ACC112 (cell line): ENCODE data around the gene CCDC159.

Source experiments
- H2AFZ ChIP-seq: fragments of 200-600 bp; sonication (generic); one replicate; pipeline ENCODE4 v1.6.0; 2017; ENCODE audit warnings: antibody characterized with exemption, low read length; ENCODE audit not compliant: unreplicated experiment
- H3K27ac ChIP-seq: fragments of 200-600 bp; sonication (generic); 2 replicates; pipeline ENCODE4 v1.5.1; 2014; ENCODE audit warnings: low read depth, mild to moderate bottlenecking, antibody characterized with exemption, low read length, moderate library complexity
- H3K27me3 ChIP-seq: fragments of 200-600 bp; sonication (generic); 2 replicates; pipeline ENCODE4 v1.6.1; 2014; ENCODE audit warnings: mild to moderate bottlenecking, antibody characterized with exemption, low read length, moderate library complexity, mixed read lengths; ENCODE audit not compliant: insufficient read depth
- H3K36me3 ChIP-seq: fragments of 200-600 bp; sonication (generic); 2 replicates; pipeline ENCODE4 v1.6.1; 2016; ENCODE audit warnings: mild to moderate bottlenecking, antibody characterized with exemption, low read length, moderate library complexity, mixed read lengths; ENCODE audit not compliant: insufficient read depth
- H3K4me1 ChIP-seq: fragments of 200-600 bp; sonication (generic); one replicate; pipeline ENCODE4 v1.6.1; 2016; ENCODE audit warnings: low read length, mixed read lengths; ENCODE audit not compliant: insufficient read depth, unreplicated experiment, control insufficient read depth
- H3K4me3 ChIP-seq: fragments of 200-600 bp; sonication (generic); 2 replicates; pipeline ENCODE4 v1.5.1; 2014; ENCODE audit warnings: mild to moderate bottlenecking, low read depth, low read length
- H3K79me2 ChIP-seq: fragments of 200-600 bp; sonication (generic); one replicate; pipeline ENCODE4 v1.6.0; 2016; ENCODE audit warnings: low read length; ENCODE audit not compliant: control insufficient read depth, unreplicated experiment, insufficient read depth

CCDC159 gene

DNA sequence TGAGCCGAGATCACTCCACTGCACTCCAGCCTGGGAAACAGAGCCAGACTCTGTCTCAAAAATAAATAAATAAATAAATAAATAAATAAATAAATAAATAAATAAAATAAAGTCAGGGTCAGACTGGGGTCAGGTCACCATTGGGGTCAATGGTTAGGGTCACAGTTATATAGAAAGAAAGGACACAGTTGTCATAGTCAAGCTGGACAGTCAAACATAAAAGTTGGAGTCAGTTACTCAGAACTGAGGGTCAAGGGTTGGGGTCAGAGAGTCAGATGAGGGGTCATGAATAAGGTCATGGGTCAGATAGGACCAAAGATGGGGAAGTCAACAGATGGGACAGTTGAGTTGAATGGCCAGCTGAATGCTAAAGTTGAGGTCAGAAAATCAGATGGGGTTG is 54.5 kb downstream of the CCDC159 start:
- Histone ChIP-seq H2AFZ (no peak overlapping the region), H3K27ac (no peak overlapping the region), H3K4me3 (no peak overlapping the region), H3K4me1 (no peaks in the 10 kb centered on the region), H3K36me3 (no peaks in the 10 kb centered on the region), H3K27me3 (no peaks in the 10 kb centered on the region), H3K79me2 (no peaks in the 10 kb centered on the region)

DNA sequence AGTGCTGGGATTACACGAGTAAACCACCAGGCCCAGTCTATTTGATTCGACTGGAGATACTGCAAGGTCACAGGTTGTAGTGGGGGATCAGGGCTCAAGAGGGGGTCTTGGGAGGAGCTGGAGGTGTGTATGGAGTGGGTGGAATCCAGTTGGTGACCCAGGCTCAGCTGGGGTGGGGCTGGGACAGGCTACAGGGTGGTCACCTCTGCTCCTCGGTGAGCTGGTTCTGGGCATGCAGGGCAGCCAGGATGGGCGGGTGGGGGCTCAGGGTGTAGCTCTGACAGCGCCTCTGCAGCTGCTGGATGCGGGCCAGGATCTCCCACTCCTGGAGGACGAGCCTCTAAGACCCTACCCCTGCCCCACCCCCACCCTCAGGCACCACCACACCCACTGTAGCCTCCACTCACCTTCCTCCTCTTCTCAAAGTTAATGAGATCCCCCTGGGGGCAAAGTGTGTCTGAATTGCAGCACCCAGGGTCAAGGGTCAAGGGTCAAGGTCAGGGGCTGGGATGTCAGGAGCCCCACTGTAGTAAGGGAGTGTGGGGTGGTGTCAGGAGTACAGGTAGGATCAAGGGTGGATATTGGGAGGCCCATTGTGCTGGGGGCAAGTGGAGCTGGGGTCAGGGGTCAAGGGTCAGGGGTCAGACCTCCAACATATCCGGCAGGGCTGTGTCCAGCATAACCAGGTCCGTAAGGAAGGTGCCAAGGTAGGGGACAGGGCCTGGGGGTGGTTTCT is 55.7 kb downstream of the CCDC159 start:
- no peak overlapping the region for H3K27ac ChIP-seq
- no peaks in the 10 kb centered on the region for H3K27me3 ChIP-seq
- no peaks in the 10 kb centered on the region for H3K36me3 ChIP-seq
- no peak overlapping the region for H2AFZ ChIP-seq
- no peaks in the 10 kb centered on the region for H3K79me2 ChIP-seq
- H3K4me1 ChIP-seq, result no peaks in the 10 kb centered on the region
- H3K4me3 ChIP-seq, result no peak overlapping the region
